Ascending aorta (tissue), 2 donors: ENCODE results near the gene SRSF1. TPM values are rescaled to one million over a fixed set of nuclear protein-coding genes. Genes with fewer than 3 reads are reported as not detected.
A peak's percentile ranks its signal among the peaks of the same experiment; 100 is the strongest.

Source experiments
- DNase-seq, 2 donors: peaks; one replicate each; pipeline ENCODE4 v3.0.0-alpha.2; 2019; ENCODE audit warnings: low spot score in 2 of 2
- H3K27ac ChIP-seq, 2 donors: fragments of 200-600 bp; sonication (generic); one replicate each; pipeline ENCODE4 v1.5.1; 2016 to 2017; ENCODE audit warnings: mild to moderate bottlenecking in 1 of 2
- H3K27me3 ChIP-seq: fragments of 200-600 bp; sonication (generic); one replicate; pipeline ENCODE4 v1.5.1; 2017
- H3K36me3 ChIP-seq, 2 donors: fragments of 200-600 bp; sonication (generic); one replicate each; pipeline ENCODE4 v1.5.1; 2016
- H3K4me1 ChIP-seq, 2 donors: fragments of 200-600 bp; sonication (generic); one replicate each; pipeline ENCODE4 v1.5.1; 2016 to 2017; ENCODE audit warnings: mild to moderate bottlenecking in 1 of 2
- H3K4me3 ChIP-seq, 2 donors: fragments of 200-600 bp; sonication (generic); one replicate each; pipeline ENCODE4 v1.5.1; 2016 to 2017; ENCODE audit warnings: mild to moderate bottlenecking in 1 of 2
- H3K9me3 ChIP-seq, 2 donors: fragments of 200-600 bp; sonication (generic); one replicate each; pipeline ENCODE4 v1.5.1; 2016
- intact Hi-C: fragments of 100-400 bp; cut with DNase I; formaldehyde crosslinking; loops from one replicate; pipeline ENCODE4 v1.15.1; 2023
- total RNA-seq: library from RNA; depleted of rRNA; stranded (reverse); fragments of >200 nt; gene quantifications from one replicate; pipeline ENCODE4 v1.1.0, GENCODE V29; 2016
- TF ChIP-seq, protein P1 (sequence below), 3 experiments: fragments of 200-600 bp in 2 of 3; fragments of 450-650 bp in 1 of 3; sonication (generic) in 2 of 3; IDR thresholded peaks; one replicate each; pipeline ENCODE4 v1.5.1; 2016 to 2019; ENCODE audit warnings: antibody characterized with exemption in 3 of 3, mild to moderate bottlenecking in 1 of 3, moderate library complexity in 1 of 3

The SRSF1 gene
- total RNA-seq, 1 donor from 2014 or later, result 89.4 TPM

DNA sequence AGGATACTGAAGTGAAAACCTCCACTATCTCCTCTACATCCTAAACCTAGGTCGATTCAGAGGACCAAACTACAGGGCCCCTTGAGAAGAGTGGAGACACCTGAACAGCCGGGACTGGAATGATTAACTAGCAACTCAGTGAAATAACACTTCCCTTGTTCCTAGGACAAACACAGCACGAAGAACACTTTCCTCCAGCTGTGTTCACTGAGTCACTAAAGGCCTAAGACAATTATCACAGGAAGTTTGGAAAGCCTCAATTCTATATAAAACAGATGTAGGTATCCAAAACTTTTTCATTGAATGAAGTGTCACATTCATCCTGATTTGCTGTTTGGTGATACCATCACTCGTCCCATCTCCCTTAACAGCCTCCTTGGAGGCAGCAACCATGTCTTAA is 36.3 kb downstream of the SRSF1 start:
- no peak overlapping the region for H3K4me3 ChIP-seq

GRCh38 chr17:57968456-57968855 is 38.6 kb downstream of the SRSF1 start:
- Histone ChIP-seq H3K27ac (no peak overlapping the region), H3K9me3 (no peaks in the 10 kb centered on the region), H3K36me3 (peaks cover 18% of the 10 kb centered on the region in 2 donors), H3K4me3 (no peak overlapping the region), H3K27me3 (no peaks in the 10 kb centered on the region), H3K4me1 (no peaks in the 10 kb centered on the region)
- DNase-seq, result no peak
- TF ChIP-seq, protein P1, sequence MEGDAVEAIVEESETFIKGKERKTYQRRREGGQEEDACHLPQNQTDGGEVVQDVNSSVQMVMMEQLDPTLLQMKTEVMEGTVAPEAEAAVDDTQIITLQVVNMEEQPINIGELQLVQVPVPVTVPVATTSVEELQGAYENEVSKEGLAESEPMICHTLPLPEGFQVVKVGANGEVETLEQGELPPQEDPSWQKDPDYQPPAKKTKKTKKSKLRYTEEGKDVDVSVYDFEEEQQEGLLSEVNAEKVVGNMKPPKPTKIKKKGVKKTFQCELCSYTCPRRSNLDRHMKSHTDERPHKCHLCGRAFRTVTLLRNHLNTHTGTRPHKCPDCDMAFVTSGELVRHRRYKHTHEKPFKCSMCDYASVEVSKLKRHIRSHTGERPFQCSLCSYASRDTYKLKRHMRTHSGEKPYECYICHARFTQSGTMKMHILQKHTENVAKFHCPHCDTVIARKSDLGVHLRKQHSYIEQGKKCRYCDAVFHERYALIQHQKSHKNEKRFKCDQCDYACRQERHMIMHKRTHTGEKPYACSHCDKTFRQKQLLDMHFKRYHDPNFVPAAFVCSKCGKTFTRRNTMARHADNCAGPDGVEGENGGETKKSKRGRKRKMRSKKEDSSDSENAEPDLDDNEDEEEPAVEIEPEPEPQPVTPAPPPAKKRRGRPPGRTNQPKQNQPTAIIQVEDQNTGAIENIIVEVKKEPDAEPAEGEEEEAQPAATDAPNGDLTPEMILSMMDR (IDR thresholded peaks at IDR 0.05), result no peak
- intact Hi-C loops, result no loop called here

More for the DNA sequence above, 36.3 kb downstream of the SRSF1 start:
- Histone ChIP-seq H3K36me3 (peaks cover 37 to 39% of the 10 kb centered on the region in 2 donors), H3K9me3 (no peaks in the 10 kb centered on the region), H3K27ac (no peak overlapping the region), H3K4me1 (no peaks in the 10 kb centered on the region), H3K27me3 (no peaks in the 10 kb centered on the region)
- TF ChIP-seq, protein P1 (IDR thresholded peaks at IDR 0.05), result no peak
- intact Hi-C loops, result no loop called here
- DNase-seq, result no peak

GRCh38 chr17:57966875-57967274 is 40.2 kb downstream of the SRSF1 start:
- Histone ChIP-seq H3K4me3 (no peak overlapping the region), H3K4me1 (no peaks in the 10 kb centered on the region), H3K9me3 (no peaks in the 10 kb centered on the region), H3K27me3 (no peaks in the 10 kb centered on the region), H3K36me3 (peaks cover 2 to 3% of the 10 kb centered on the region in 2 donors), H3K27ac (no peak overlapping the region)
- DNase-seq, result no peak
- TF ChIP-seq, protein P1 (IDR thresholded peaks at IDR 0.05), result no peak
- intact Hi-C loops, result no loop called here

DNA sequence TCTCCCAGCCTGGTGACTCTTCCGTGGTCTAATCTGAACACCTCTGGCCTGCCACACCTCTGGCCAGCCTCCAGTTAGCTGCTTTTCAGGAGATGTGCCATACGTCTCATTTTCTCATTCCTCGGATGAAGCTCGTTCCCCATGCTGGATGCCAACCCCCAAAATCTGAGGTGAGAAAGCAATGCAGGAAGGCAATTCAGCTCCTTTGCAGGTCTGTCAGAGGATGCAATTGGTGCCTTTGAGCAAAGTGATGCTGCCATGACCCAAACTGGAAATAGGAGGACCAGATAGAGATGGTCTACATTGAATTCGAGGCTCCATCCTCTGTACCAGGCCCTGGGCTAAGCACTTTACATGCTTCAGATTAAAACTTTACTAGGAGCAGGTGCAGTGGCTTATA is 40.8 kb downstream of the SRSF1 start:
- no peaks in the 10 kb centered on the region for H3K4me1 ChIP-seq
- H3K9me3 ChIP-seq, result no peaks in the 10 kb centered on the region
- DNase-seq, result no peak
- H3K27me3 ChIP-seq, result no peaks in the 10 kb centered on the region
- H3K36me3 ChIP-seq, result no peaks in the 10 kb centered on the region
- no peak overlapping the region for H3K4me3 ChIP-seq
- no peak overlapping the region for H3K27ac ChIP-seq
- intact Hi-C loops, result no loop called here
- TF ChIP-seq, protein P1 (IDR thresholded peaks at IDR 0.05), result no peak

DNA sequence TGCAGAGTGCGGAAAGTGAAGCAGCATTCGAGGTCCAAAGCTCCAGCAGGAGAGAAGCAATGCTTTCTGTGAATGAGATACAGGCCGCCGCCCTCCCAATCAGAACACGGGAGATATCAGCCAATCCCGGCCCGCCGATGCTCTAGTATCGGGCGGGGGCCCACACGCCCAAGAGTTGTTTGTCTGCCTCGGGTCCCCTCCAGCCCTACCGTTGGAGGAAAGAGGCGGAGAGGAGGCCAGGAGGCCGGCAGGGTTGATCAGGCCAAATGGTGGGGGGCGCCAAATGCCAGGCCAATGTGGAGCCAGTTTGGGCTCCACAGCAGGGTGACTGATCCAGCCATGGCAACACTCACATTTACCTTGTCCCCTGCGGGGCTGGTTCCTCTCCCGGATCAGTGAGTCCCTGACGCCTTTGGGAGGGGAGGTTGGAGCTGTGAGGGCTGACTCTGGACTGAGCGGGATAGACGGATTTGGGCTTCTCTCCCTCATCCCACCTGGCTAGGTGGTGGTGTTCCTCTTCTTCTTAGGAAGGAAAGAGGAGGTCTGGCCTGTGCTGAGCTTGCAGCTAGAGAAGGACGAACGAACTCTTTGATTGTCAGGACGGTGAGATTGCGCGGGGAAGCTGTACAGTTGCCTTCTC is 41.4 kb downstream of the SRSF1 start:
- Histone ChIP-seq H3K9me3 (no peaks in the 10 kb centered on the region), H3K4me3 (no peak overlapping the region), H3K27ac (no peak overlapping the region), H3K27me3 (no peaks in the 10 kb centered on the region), H3K4me1 (no peaks in the 10 kb centered on the region), H3K36me3 (no peaks in the 10 kb centered on the region)
- intact Hi-C loops, result no loop called here
- TF ChIP-seq, protein P1 (IDR thresholded peaks at IDR 0.05), result no peak
- peak in 1 of 2 donors; percentile 55 for DNase-seq

DNA sequence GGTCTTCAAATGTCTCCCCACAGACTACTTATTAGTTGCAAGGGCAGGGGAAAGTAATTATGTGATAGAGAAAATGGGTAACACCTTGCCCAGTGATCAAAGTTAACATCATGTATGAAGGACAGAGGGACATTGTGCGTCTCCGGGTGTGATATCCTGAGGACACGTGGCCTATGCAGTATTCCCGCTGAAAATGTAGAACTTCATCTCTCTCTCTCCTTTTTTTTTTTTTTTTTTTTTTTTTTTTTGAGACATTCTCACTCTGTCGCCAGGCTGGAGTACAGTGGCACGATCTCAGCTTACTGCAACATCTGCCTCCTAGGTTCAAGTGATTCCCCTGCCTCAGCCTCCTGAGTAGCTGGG is 43.9 kb downstream of the SRSF1 start:
- Histone ChIP-seq H3K4me3 (no peak overlapping the region), H3K36me3 (no peaks in the 10 kb centered on the region), H3K27me3 (no peaks in the 10 kb centered on the region), H3K9me3 (no peaks in the 10 kb centered on the region), H3K27ac (no peak overlapping the region), H3K4me1 (no peaks in the 10 kb centered on the region)
- TF ChIP-seq, protein P1 (IDR thresholded peaks at IDR 0.05), result no peak
- intact Hi-C loops, result no loop called here
- no peak for DNase-seq
